Measurements from ENCODE around the gene IL17REL. TPM values are rescaled to one million over a fixed set of nuclear protein-coding genes. Genes with fewer than 3 reads are reported as not detected.
A peak's percentile ranks its signal among the peaks of the same experiment; 100 is the strongest.
"Not testable (repeated sequence)": the region's sequence is repeated elsewhere in the genome, so short reads cannot be mapped to it uniquely, and the experiment has no call there.

IL17REL gene
- total RNA-seq, 1 donor from 2014 or later, result not detected

DNA sequence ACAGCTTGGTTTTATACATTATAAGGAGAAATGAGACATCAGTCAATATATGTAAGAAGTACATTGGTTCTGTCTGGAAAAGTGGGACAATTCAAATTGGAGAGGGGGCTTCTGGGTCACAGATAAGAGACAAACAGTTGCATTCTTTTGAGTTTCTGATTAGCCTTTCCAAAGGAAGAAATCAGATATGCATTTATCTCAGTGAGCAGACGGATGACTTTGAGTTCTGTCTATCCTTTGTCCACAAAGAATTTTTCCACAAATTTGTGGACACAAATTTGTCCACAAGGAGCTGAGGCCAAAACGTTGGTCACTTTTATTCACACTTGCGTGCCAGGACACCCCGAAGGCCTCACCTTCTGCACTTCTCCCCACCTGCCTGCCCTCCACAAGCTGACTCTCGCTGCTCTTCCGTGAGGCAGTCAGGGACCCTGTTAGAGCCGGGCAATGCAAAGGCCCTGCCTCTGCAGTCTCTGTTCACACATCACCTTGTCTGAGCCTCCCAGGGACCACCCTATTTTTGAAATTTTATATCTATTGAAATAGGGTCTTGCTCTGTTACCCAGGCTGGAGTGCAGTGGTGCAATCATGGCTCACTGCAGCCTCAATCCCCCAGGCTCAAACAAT is 20.5 kb downstream of the IL17REL start:
- Histone ChIP-seq H3K4me3 (no peak overlapping the region), H3K4me1 (peaks cover 4% of the 10 kb centered on the region), H3K9me3 (no peaks in the 10 kb centered on the region), H3K27me3 (no peaks in the 10 kb centered on the region), H3K36me3 (no peaks in the 10 kb centered on the region), H3K27ac (no peak overlapping the region)
- intact Hi-C loops (cut with DNase I), result no loop called here
- TF ChIP-seq, protein P1, sequence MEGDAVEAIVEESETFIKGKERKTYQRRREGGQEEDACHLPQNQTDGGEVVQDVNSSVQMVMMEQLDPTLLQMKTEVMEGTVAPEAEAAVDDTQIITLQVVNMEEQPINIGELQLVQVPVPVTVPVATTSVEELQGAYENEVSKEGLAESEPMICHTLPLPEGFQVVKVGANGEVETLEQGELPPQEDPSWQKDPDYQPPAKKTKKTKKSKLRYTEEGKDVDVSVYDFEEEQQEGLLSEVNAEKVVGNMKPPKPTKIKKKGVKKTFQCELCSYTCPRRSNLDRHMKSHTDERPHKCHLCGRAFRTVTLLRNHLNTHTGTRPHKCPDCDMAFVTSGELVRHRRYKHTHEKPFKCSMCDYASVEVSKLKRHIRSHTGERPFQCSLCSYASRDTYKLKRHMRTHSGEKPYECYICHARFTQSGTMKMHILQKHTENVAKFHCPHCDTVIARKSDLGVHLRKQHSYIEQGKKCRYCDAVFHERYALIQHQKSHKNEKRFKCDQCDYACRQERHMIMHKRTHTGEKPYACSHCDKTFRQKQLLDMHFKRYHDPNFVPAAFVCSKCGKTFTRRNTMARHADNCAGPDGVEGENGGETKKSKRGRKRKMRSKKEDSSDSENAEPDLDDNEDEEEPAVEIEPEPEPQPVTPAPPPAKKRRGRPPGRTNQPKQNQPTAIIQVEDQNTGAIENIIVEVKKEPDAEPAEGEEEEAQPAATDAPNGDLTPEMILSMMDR (IDR thresholded peaks at IDR 0.05), result no peak
- DNase-seq, result peak; percentile 29
- ATAC-seq, result no peak

DNA sequence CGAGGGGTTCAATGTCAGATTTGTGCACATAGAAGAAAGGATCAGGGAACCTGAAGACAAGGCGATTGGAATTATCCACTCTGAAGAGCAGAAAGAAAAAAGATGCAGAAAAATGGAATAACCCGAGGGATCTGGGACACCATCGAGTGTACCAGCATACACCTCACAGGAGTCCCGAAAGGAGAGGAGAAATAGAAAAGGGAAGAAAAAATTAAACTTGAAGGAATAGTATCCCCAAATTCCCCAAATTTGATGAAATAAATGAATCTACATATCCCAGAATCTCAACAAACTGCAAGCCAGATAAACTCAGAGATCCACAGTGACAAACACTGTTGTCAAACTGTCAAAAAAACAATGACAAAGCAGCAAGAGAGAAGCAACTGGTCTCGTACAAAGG is 21.4 kb downstream of the IL17REL start:
- H3K27ac ChIP-seq, result no peak overlapping the region
- DNase-seq, result no peak
- TF ChIP-seq, protein P1 (IDR thresholded peaks at IDR 0.05), result no peak
- no peaks in the 10 kb centered on the region for H3K36me3 ChIP-seq
- peaks cover 4% of the 10 kb centered on the region for H3K4me1 ChIP-seq
- no peak overlapping the region for H3K4me3 ChIP-seq
- intact Hi-C loops (cut with DNase I), result no loop called here
- ATAC-seq, result no peak
- H3K27me3 ChIP-seq, result no peaks in the 10 kb centered on the region
- no peaks in the 10 kb centered on the region for H3K9me3 ChIP-seq

DNA sequence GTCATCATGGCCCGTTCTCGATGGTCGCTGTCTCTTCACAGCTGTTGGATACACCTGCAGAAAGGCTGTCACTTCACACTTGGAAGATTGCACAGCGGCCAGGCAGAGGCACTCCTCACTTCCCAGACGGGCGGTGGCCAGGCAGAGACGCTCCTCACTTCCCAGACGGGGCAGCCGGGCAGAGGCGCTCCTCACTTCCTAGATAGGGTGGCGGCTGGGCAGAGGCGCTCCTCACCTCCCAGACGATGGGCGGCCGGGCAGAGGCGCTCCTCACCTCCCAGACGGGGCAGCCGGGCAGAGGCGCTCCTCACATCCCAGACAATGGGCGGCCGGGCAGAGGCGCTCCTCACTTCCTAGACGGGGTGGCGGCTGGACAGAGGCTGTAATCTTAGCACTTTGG is 22.7 kb downstream of the IL17REL start:
- DNase-seq, result peak; percentile 39
- not testable (repeated sequence) for H3K36me3 ChIP-seq, H3K4me1 ChIP-seq, ATAC-seq, H3K4me3 ChIP-seq, H3K9me3 ChIP-seq, H3K27ac ChIP-seq, H3K27me3 ChIP-seq
- intact Hi-C loops (cut with DNase I), result loop anchor here (10.0 kb wide), 1 partner anchor 55 kb away; no protein-coding TSS in a partner anchor

DNA sequence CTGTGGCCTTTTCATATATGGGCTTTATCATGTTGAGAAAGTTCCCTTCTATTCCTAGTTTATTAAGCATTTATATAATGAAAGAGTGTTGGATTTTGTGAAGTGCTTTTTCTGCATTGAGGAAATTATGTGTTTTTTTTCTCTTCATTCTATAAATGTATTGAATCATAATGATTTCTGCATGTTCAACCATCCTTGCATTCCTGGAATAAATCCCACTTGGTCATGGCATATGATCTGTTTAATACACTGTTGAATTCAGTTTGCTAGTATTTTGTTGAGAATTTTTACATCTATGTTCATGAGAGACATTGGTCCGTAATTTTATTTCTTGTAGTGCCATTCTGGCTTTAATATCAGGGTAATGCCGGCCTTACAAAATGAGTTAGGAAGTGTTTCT is 26.2 kb downstream of the IL17REL start:
- H3K4me3 ChIP-seq, result no peak overlapping the region
- H3K27me3 ChIP-seq, result peaks cover 23% of the 10 kb centered on the region
- intact Hi-C loops (cut with DNase I), result loop anchor here (10.0 kb wide), 1 partner anchor 52 kb away; no protein-coding TSS in a partner anchor
- TF ChIP-seq, protein P1 (IDR thresholded peaks at IDR 0.05), result no peak
- no peak for DNase-seq
- ATAC-seq, result no peak
- H3K4me1 ChIP-seq, result peaks cover 9% of the 10 kb centered on the region
- H3K27ac ChIP-seq, result no peak overlapping the region
- no peaks in the 10 kb centered on the region for H3K36me3 ChIP-seq
- H3K9me3 ChIP-seq, result peaks cover 3% of the 10 kb centered on the region

DNA sequence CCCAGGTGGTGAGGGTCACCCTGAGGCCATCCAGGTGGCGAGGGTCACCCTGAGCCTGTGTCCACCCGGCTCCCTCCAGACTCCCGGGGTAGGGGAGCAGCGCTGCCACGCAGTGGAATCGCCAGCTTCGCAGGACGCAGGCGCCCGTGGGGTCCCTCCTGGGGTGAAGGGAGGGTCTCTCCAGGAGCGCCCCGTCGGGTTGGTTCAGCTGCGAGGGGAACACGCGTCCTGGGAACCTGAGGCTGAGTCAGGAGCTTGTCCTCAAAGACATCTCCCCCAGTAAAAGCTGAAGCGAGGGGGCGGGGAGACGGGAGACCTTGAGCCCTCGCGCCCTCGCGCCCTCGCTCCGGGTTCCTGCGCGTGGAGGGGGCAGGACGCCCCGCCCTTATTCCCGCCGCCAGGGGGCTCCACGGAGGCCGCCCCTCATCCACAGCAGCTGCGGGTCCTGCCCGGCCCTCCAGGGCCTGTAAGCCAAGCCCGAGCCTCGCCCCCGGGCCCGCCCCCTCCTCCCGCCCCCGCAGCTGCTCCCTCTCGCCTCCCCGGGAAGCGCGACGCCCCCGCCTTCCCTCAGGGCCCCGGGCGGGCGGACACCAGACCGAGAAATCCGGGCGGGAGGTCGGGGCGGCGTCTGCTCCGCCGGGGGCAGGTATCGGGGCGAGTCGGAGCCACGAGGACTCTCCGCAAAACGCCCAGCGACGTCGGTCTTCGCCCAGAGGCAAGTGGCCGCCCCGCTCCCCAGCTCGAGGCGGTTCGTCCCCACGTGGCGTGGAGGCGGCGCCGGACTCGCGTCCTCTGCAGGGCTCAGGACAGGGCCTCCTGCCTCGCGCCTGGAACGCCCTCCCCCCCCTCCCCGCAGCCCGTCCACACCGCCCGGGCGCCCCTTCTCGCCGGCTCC is 29.2 kb downstream of the IL17REL start:
- peak overlapping the region; percentile 19 for H3K4me3 ChIP-seq
- peak; percentile 72 for DNase-seq

DNA sequence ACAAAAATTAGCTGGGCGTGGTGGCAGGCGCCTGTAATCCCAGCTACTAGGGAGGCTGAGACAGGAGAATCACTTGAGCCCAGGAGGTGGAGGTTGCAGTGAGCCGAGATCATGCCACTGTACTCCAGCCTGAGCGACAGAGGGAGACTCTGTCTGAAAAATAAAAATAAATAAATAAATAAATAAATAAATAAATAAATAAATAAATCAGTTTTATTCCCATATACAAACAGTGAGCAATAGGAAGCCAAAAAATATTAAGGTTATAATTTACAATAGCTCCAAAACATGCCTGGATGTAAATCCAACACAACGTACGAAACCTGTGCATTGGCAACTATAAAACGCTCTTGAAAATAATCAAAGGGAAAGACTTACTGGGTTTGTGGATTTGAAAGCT is 30.8 kb downstream of the IL17REL start:
- H3K9me3 ChIP-seq, ATAC-seq, DNase-seq, H3K4me1 ChIP-seq, H3K27ac ChIP-seq, H3K36me3 ChIP-seq, H3K4me3 ChIP-seq: not testable (repeated sequence)
- H3K27me3 ChIP-seq, result peaks cover 23% of the 10 kb centered on the region
- intact Hi-C loops (cut with DNase I), result loop anchor here (10.0 kb wide), 1 partner anchor 47 kb away; no protein-coding TSS in a partner anchor

More for the DNA sequence above, 29.2 kb downstream of the IL17REL start:
- intact Hi-C loops (cut with DNase I), result loop anchor here (10.0 kb wide), 1 partner anchor 49 kb away; no protein-coding TSS in a partner anchor
- ATAC-seq, result peak; percentile 77
- Histone ChIP-seq H3K27ac (no peak overlapping the region), H3K27me3 (peaks cover 23% of the 10 kb centered on the region), H3K9me3 (peaks cover 3% of the 10 kb centered on the region), H3K4me1 (peaks cover 9% of the 10 kb centered on the region), H3K36me3 (no peaks in the 10 kb centered on the region)
- TF ChIP-seq, protein P1 (IDR thresholded peaks at IDR 0.05), result peak; percentile 49
